ENCODE measurements around the gene THRB. TPM values are rescaled to one million over a fixed set of nuclear protein-coding genes. Genes with fewer than 3 reads are reported as not detected.

Gene THRB
- total and polyA plus RNA-seq, 10 donors: 1.00 to 26.6 (median 16.2) TPM

DNA sequence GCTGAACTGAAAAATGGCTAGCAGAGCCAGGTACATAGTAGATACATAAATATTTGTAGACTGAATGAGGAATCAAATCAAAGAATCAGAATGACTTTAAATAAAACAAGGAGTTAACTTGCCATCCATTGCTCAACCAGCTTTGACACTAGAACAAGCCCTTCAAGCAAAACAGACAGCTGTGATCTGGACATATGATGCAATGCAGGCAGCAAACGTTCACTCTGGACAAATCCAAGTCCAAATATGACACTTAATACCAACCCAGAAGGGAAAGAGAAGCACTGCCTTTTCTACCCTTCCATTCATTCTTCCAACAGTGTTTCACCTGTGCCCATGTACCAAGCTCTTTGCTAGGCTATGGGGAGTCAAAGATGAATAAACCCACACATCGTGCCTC is 4.5 kb downstream of the THRB start:
- DNase-seq: no peak
- WGBS, 5 donors: 49 to 82% (median 60%) methylated on average over 2 of the region's 2 CpGs
- peak overlapping the region in 1 of 8 donors; percentile 12 for H3K27ac ChIP-seq

DNA sequence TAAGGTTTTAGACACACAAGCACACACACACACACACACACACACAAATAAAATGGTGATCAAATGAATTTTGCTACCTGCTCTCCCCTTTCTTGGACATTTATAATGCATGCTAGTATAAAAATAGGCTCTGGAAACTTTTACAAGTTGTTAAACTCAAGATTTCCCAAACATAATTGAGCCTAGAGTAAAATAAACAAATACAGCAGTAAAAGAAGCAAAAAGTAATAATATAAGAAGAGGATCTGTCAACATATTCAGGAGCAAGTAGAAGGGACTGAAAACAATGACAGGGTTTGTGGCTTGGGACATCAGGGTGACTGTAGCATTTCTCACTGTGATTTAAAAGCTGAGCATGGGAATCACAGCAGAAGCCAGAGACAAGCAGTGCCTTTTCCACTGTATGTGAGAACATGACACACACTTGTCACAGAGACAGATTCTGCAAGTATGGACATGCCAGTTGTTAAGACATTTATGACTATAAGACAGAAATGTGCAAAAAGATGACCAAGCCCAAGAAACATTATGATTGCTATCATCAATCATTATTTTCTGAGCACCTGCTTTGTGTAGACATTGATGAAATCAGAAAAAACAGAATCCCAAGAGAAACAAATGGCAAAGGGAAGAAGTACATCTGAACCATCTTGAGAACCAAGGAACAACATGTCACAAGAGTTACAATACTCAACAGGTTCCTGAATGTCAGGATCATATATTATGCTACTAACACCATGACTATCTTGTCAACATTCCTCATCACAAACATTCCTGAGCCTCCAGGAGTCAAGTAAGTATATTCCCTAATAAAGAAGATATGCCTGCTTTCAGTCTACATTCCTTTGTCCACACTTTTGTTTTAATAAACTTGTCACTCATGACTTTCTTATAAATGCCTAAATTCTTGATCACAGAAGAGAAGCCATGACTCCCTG is 7.1 kb downstream of the THRB start:
- no peak for TF ChIP-seq POLR2AphosphoS5 (IDR thresholded peaks at IDR 0.05)
- TF ChIP-seq POLR2A (IDR thresholded peaks at IDR 0.05): no peak
- TF ChIP-seq, protein P1, sequence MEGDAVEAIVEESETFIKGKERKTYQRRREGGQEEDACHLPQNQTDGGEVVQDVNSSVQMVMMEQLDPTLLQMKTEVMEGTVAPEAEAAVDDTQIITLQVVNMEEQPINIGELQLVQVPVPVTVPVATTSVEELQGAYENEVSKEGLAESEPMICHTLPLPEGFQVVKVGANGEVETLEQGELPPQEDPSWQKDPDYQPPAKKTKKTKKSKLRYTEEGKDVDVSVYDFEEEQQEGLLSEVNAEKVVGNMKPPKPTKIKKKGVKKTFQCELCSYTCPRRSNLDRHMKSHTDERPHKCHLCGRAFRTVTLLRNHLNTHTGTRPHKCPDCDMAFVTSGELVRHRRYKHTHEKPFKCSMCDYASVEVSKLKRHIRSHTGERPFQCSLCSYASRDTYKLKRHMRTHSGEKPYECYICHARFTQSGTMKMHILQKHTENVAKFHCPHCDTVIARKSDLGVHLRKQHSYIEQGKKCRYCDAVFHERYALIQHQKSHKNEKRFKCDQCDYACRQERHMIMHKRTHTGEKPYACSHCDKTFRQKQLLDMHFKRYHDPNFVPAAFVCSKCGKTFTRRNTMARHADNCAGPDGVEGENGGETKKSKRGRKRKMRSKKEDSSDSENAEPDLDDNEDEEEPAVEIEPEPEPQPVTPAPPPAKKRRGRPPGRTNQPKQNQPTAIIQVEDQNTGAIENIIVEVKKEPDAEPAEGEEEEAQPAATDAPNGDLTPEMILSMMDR (IDR thresholded peaks at IDR 0.05 in 8 of 11, conservative IDR thresholded peaks at IDR 0.05 in 3 of 11): no peak
- DNase-seq: no peak
- Histone ChIP-seq H3K4me1 (peaks cover 0 to 23% (median 1%) of the 10 kb centered on the region in 6 donors), H3K36me3 (no peaks in the 10 kb centered on the region), H3K27ac (no peak overlapping the region), H3K4me3 (no peak overlapping the region), H3K27me3 (replicated peaks in 1 of 7) (peaks cover 0 to 6% (median 0%) of the 10 kb centered on the region in 7 donors), H3K9me3 (no peaks in the 10 kb centered on the region)
- intact Hi-C loops (cut with DNase I; ENCODE audit: low total_unique reads): no loop called here

More for the DNA sequence above, 4.5 kb downstream of the THRB start:
- H3K9me3 ChIP-seq: no peaks in the 10 kb centered on the region
- H3K36me3 ChIP-seq: no peaks in the 10 kb centered on the region
- TF ChIP-seq POLR2AphosphoS5 (IDR thresholded peaks at IDR 0.05): no peak
- no peak for TF ChIP-seq POLR2A (IDR thresholded peaks at IDR 0.05)
- TF ChIP-seq, protein P1 (IDR thresholded peaks at IDR 0.05 in 8 of 11, conservative IDR thresholded peaks at IDR 0.05 in 3 of 11): no peak
- H3K4me1 ChIP-seq: peaks cover 2 to 46% (median 6%) of the 10 kb centered on the region in 6 donors
- intact Hi-C loops (cut with DNase I; ENCODE audit: low total_unique reads): no loop called here
- peaks cover 0 to 31% (median 12%) of the 10 kb centered on the region in 7 donors for H3K27me3 ChIP-seq (replicated peaks in 1 of 7)
- H3K4me3 ChIP-seq: no peak overlapping the region

DNA sequence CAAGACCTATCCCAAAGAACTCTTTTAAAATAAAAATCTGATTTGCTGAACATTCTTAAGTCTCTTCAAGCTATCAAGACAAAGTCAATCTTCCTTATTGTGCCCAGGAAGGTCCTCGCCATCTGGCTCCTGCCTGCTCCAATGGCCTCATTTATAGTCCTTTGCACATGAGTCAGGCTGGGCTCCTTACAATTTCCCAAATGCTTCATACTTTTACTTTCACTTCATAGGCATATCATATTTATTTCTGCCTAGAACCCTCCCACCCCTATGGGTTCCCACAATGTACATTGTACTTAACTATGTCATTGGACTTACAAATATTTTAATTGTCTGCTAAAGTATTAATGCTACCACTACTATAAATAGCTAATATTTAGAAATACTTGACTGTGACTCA is 9.1 kb downstream of the THRB start:
- WGBS, 5 donors: 39 to 88% (median 83%) methylated on average over 1 of the region's 1 CpG
- intact Hi-C loops (cut with DNase I; ENCODE audit: low total_unique reads): no loop called here
- no peak overlapping the region for H3K4me3 ChIP-seq
- no peaks in the 10 kb centered on the region for H3K9me3 ChIP-seq
- no peak overlapping the region for H3K27ac ChIP-seq
- H3K36me3 ChIP-seq: no peaks in the 10 kb centered on the region
- H3K4me1 ChIP-seq: peaks cover 0 to 16% (median 1%) of the 10 kb centered on the region in 6 donors
- no peaks in the 10 kb centered on the region for H3K27me3 ChIP-seq (replicated peaks in 1 of 7)
- no peak for TF ChIP-seq POLR2AphosphoS5 (IDR thresholded peaks at IDR 0.05)
- TF ChIP-seq, protein P1 (IDR thresholded peaks at IDR 0.05 in 8 of 11, conservative IDR thresholded peaks at IDR 0.05 in 3 of 11): no peak
- TF ChIP-seq POLR2A (IDR thresholded peaks at IDR 0.05): no peak
- DNase-seq: no peak

DNA sequence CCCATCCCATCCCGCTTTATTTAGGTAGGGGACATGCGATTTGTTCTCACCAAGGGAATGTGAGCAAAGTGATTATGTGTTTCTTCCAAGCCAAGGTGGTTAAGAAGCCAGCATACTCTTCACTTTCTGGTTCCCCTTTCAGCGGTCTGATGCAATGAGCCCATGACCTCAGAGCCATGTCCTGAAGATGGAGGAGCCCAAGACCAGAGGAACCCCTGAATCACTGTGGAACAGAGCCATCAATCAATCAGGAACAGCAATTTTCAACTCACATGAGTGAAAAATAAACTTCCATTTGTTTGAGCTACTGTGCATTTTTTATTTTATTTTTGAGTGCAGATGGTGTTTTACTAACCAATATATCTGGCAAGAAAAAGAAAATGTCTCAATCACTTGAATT is 10.8 kb downstream of the THRB start:
- no peaks in the 10 kb centered on the region for H3K36me3 ChIP-seq
- peaks cover 0 to 8% (median 0%) of the 10 kb centered on the region in 6 donors for H3K4me1 ChIP-seq
- no peak overlapping the region for H3K4me3 ChIP-seq
- 61 to 85% (median 74%) methylated on average over 3 of the region's 3 CpGs for WGBS, 5 donors
- no peak overlapping the region for H3K27ac ChIP-seq
- TF ChIP-seq POLR2AphosphoS5 (IDR thresholded peaks at IDR 0.05) (no peak), POLR2A (IDR thresholded peaks at IDR 0.05) (no peak)
- TF ChIP-seq, protein P1 (IDR thresholded peaks at IDR 0.05 in 8 of 11, conservative IDR thresholded peaks at IDR 0.05 in 3 of 11): no peak
- intact Hi-C loops (cut with DNase I; ENCODE audit: low total_unique reads): no loop called here
- no peaks in the 10 kb centered on the region for H3K27me3 ChIP-seq (replicated peaks in 1 of 7)
- no peak for DNase-seq
- H3K9me3 ChIP-seq: no peaks in the 10 kb centered on the region
